HuH-7 (cell line): ENCODE measurements around the gene CARMIL3.

ENCODE experiments used
- DNase-seq: peaks from one replicate; pipeline ENCODE4 v3.0.0; 2011; ENCODE audit warnings: low spot score

The CARMIL3 gene

DNA sequence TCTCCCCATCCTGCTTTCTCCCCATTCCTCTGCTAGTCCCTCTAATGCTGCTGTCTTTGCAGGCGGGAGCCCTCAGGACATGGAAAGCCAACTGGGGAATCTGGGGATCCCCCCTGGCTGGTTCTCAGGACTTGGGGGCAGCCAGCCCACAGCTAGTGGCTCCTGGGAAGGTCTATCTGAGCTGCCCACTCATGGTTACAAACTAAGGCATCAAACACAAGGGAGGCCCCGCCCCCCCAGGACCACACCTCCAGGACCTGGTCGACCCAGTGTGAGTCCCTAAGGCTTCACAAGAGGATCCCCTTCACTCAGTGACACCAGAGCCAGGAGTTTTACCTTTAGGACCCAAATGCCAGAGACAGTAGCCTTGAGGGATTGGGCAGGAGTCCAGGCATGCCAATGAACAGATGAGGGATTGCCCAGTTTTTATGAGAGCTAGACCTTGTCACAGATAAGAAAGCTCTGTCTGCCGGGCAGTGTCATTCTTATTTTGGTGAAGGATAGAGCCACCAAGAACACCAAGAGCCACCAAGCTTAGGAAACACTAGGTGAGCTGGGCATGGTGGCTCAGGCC, 11.5 kb downstream of the CARMIL3 start:
- DNase-seq: no peak

GRCh38 chr14:24064091-24064795, 12.4 kb downstream of the CARMIL3 start:
- DNase-seq: no peak

- no peak for DNase-seq
Observed at GRCh38 chr14:24064856-24065255, 13.0 kb downstream of the CARMIL3 start.

DNA sequence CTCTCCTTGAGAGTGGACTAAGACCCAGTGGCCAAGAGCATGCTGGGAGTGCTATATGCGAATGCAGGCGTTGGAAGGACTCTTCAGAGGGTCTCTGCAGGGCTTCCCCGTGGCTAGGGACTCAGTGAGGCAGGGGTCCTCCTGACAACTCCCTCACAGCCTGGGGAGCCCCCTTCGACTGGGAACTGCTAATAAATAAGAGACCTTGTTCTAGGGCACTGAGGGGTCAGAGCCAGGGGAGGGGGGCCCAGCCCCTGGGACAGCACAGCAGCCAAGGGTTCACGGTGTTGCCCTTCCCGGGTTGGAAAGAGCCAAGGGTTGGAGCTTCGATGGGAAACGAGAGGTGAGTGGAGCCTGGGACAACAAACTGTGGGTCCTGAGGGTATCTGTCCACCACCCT, 13.6 kb downstream of the CARMIL3 start:
- no peak for DNase-seq

DNA sequence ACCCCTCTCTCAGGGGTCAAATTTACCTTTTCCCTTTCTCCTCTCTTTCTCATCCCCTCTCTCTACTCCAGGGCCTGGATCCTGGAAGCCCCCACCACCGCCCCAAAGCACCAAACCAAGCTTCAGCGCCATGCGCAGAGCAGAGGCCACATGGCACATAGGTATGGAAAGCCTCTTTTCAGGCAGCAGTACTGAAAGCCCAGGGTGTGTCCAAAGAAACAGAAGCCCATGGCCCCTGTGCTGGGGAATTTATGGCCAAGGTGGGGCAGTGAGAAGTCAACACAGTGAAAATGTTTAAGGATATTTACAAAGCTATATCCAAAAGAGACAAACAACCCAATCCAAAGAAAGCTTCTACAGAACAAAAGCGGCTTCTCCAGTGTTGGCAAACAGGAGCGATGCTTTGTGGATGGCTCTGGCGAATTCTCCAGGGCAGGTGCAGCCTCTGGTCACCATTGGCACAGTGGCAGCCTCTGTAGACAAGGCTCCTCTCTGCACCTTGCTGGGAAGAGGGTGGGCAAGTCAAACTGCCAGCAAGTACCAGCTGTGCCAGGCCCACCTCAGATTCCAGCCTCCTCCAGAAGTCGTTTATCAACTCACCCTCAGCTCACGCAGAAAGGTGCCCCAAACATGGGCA, 14.8 kb downstream of the CARMIL3 start:
- DNase-seq: peak; percentile 59

GRCh38 chr14:24067133-24068082, 15.6 kb downstream of the CARMIL3 start:
- DNase-seq: no peak

DNA sequence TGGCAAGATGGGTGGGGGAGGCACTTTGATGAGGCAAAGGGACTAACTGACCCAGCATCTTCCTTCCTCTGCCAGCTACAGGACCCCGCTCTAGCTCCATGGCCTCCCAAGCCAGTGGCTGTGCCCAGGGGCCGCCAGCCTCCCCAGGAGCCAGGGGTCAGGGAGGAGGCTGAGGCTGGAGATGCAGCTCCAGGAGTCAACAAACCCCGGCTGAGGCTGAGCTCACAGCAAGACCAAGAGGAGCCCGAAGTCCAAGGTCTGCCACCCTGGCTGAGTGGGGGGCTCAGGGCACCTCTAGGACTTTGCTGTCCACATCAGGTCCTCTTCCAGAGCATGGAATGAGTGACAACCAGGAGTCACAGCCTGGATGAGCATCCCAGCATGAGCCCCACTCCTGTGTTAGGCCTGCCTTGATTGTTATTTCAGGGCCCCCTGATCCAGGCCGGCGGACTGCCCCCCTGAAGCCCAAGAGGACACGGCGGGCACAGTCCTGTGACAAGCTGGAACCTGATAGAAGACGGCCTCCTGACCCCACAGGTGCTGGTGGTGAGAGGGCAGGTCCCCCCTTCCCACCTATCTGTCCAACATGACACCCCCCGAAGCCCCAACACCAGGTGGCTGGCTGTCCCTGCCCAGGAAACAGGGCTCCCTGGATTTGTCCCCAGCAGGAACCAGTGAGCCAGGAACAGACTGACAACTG, 17.1 kb downstream of the CARMIL3 start:
- DNase-seq: no peak

- DNase-seq: no peak
Observed at GRCh38 chr14:24069411-24069735, 17.6 kb downstream of the CARMIL3 start.

GRCh38 chr14:24070285-24071143, 18.7 kb downstream of the CARMIL3 start:
- no peak for DNase-seq

GRCh38 chr14:24071144-24071697, 19.4 kb downstream of the CARMIL3 start, which contains the start of gene CPNE6:
TSS of gene CPNE6 (plus strand) at chr14:24071562. CDS start at chr14:24072937, 1,375 bp downstream.
- DNase-seq: no peak

- DNase-seq: no peak
Observed at GRCh38 chr14:24071836-24072430, 20.1 kb downstream of the CARMIL3 start.

- no peak for DNase-seq
Observed at GRCh38 chr14:24072436-24072835, 20.6 kb downstream of the CARMIL3 start.

- no peak for DNase-seq
Observed at GRCh38 chr14:24072881-24073877, 21.4 kb downstream of the CARMIL3 start.

GRCh38 chr14:24074625-24075484, 23.0 kb downstream of the CARMIL3 start:
- no peak for DNase-seq

DNA sequence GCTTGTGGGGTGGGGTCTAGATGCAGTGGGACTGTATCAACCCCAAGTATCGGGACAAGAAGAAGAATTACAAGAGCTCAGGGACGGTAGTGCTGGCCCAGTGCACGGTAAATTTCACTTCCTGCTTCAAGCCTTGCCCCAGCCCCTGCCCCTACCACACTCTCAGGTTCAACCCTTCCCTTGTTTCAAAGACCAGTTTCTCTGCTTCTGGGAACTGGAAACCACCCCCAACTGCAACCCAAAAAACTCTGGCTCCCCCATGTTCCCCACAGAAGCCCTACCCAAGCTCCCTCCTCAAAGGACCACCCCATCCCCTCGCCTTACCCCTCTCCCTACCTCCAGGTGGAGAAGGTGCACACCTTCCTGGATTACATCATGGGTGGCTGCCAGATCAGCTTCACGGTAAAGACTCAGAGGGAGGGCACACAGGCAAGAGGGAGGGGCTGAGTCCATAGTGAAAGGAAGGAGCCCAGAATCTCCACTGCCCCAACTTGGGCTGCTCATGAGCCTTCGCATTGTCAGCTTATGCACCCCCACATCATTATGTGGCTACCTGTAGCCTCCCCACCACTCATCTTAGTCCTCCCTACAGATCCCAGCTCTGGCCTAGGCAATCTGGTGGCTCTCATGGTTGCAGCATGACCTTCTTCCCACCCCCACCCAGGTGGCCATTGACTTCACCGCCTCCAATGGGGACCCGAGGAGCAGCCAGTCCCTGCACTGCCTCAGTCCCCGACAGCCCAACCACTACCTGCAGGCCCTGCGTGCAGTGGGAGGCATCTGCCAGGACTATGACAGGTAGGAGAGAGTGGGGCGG, 23.9 kb downstream of the CARMIL3 start:
- no peak for DNase-seq

DNA sequence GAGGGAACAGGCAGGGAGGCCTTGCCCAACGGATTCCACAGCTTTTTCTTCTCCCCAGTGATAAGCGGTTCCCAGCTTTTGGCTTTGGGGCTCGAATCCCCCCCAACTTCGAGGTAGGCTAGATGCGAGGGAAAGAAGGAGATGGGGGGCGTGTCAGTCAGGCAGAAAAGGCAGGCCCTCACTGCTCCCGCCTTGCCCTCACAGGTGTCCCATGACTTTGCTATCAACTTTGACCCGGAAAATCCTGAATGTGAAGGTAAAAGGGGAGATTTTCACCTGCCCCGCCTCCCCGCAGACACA, 24.4 kb downstream of the CARMIL3 start:
- DNase-seq: no peak

DNA sequence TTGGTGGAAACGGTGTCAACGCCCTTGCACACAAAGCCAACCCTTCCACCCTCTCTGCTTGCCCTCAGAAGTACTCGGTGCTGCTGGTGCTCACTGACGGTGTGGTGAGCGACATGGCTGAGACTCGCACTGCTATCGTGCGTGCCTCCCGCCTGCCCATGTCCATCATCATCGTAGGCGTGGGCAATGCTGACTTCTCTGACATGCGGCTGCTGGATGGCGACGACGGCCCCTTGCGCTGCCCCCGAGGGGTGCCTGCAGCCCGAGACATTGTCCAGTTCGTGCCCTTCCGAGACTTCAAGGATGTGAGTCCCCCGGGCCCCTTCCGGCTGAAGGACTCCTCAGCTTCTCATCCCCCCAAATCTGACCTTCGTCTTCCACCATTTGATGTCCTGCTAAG, 25.3 kb downstream of the CARMIL3 start:
- DNase-seq: no peak
